Gastroesophageal sphincter (tissue), 3 donors: Measurements from ENCODE around the gene PER2.
A peak's percentile ranks its signal among the peaks of the same experiment; 100 is the strongest.

Experiments used
- EP300 ChIP-seq: sonication (generic); formaldehyde crosslinking; IDR thresholded peaks from one replicate; pipeline ENCODE4 v1.6.1; 2017; ENCODE audit warnings: antibody characterized with exemption, mild to moderate bottlenecking
- POLR2A ChIP-seq, 2 donors: fragments of 450-650 bp; IDR thresholded peaks; one replicate each; pipeline ENCODE4 v1.6.1; 2017; ENCODE audit warnings: antibody characterized with exemption in 2 of 2, mild to moderate bottlenecking in 2 of 2, moderate library complexity in 1 of 2
- POLR2AphosphoS5 ChIP-seq: sonication (generic); formaldehyde crosslinking; IDR thresholded peaks from one replicate; pipeline ENCODE4 v1.6.1; 2017; ENCODE audit warnings: antibody characterized with exemption
- TF ChIP-seq, protein P1 (sequence below), 4 experiments: fragments of 200-600 bp in 2 of 4; fragments of 450-650 bp in 2 of 4; sonication (generic) in 1 of 4; IDR thresholded peaks; one replicate each; pipeline ENCODE4 v1.5.1; 2017 to 2019; ENCODE audit warnings: antibody characterized with exemption in 4 of 4, mild to moderate bottlenecking in 2 of 4, moderate library complexity in 2 of 4

GRCh38 chr2:238285653-238286082 lies 2.7 kb downstream of the PER2 start:
- TF ChIP-seq POLR2AphosphoS5 (peak; percentile 86), POLR2A (IDR thresholded peaks at IDR 0.05) (no peak), EP300 (no peak)
- TF ChIP-seq, protein P1, sequence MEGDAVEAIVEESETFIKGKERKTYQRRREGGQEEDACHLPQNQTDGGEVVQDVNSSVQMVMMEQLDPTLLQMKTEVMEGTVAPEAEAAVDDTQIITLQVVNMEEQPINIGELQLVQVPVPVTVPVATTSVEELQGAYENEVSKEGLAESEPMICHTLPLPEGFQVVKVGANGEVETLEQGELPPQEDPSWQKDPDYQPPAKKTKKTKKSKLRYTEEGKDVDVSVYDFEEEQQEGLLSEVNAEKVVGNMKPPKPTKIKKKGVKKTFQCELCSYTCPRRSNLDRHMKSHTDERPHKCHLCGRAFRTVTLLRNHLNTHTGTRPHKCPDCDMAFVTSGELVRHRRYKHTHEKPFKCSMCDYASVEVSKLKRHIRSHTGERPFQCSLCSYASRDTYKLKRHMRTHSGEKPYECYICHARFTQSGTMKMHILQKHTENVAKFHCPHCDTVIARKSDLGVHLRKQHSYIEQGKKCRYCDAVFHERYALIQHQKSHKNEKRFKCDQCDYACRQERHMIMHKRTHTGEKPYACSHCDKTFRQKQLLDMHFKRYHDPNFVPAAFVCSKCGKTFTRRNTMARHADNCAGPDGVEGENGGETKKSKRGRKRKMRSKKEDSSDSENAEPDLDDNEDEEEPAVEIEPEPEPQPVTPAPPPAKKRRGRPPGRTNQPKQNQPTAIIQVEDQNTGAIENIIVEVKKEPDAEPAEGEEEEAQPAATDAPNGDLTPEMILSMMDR (IDR thresholded peaks at IDR 0.05), result peak in 2 of 4 experiments; percentile 37 to 42
